Mammary epithelial cell (primary cell): ENCODE data around the gene NCOA3.

ENCODE experiments used
- CTCF ChIP-seq, 2 donors: IDR thresholded peaks in 1 of 2; conservative IDR thresholded peaks in 1 of 2; 2 replicates each; pipeline ENCODE4 v1.5.1; 2011 to 2012; ENCODE audit warnings: inconsistent platforms in 2 of 2, low read length in 2 of 2, mild to moderate bottlenecking in 2 of 2, control low read depth in 1 of 2, low read depth in 1 of 2; ENCODE audit not compliant: insufficient read depth in 1 of 2; ENCODE audit errors: extremely low read depth in 1 of 2
- EZH2 ChIP-seq: IDR thresholded peaks from 2 replicates; pipeline ENCODE4 v1.6.1; 2012; ENCODE audit warnings: low read length, inconsistent platforms, borderline replicate concordance

- no peak for TF ChIP-seq CTCF (conservative IDR thresholded peaks at IDR 0.05 in 1 of 2, IDR thresholded peaks at IDR 0.05 in 1 of 2; ENCODE audit: extremely low read depth in 1 of 2, insufficient read depth in 1 of 2, low read depth in 1 of 2, low read length in 2 of 2)
- TF ChIP-seq EZH2, result no peak
Measured at GRCh38 chr20:47664744-47665143, 163.1 kb downstream of the NCOA3 start.
